ENCODE results near the gene IRF2BPL. TPM values are rescaled to one million over a fixed set of nuclear protein-coding genes. Genes with fewer than 3 reads are reported as not detected.

The IRF2BPL gene
- total and polyA plus RNA-seq, 9 of the 15 experiments (the other 6 are each of a cell fraction or from before 2014, with no cell fraction given): 0.52 to 21.6 (median 2.5) TPM

GRCh38 chr14:77040059-77040740, 11.7 kb upstream of the IRF2BPL start (continued):
- TF ChIP-seq CEBPZ (IDR thresholded peaks at IDR 0.05; ENCODE audit: borderline replicate concordance, low read depth, low read length) (no peak), STAT6 (CRISPR knock-in tag; IDR thresholded peaks at IDR 0.05) (no peak), SMAD3 (CRISPR knock-in tag; conservative IDR thresholded peaks at IDR 0.05) (no peak), ZFP36 (IDR thresholded peaks at IDR 0.05; ENCODE audit: low read depth, low read length, partially characterized antibody) (peak; percentile 9), DACH1 (IDR thresholded peaks at IDR 0.05; ENCODE audit: partially characterized antibody) (no peak), ZNF24 (IDR thresholded peaks at IDR 0.05) (no peak), MIER1 (IDR thresholded peaks at IDR 0.05; ENCODE audit: low read depth) (no peak), DIDO1 (tag; IDR thresholded peaks at IDR 0.05; ENCODE audit: low read depth) (no peak), ELF1 (tag; IDR thresholded peaks at IDR 0.05) (peak; percentile 42; the same call in 1 of the 2 replicates), U2AF1 (optimal IDR thresholded peaks at IDR 0.05; ENCODE audit: low read depth, low read length) (no peak), MAFK (IDR thresholded peaks at IDR 0.05; ENCODE audit: low read length) (no peak), MLX (CRISPR knock-in tag; conservative IDR thresholded peaks at IDR 0.05) (no peak), DPF2 (IDR thresholded peaks at IDR 0.05) (peak; percentile 75), OTX1 (CRISPR knock-in tag; IDR thresholded peaks at IDR 0.05) (no peak), ZBTB2 (IDR thresholded peaks at IDR 0.05) (0 out of 2 replicates have a peak, but pooled peaks have one; percentile 38), ZBTB1 (CRISPR knock-in tag; IDR thresholded peaks at IDR 0.05; ENCODE audit: borderline replicate concordance, low read depth) (no peak), POLR3G (IDR thresholded peaks at IDR 0.05; ENCODE audit: extremely low read depth, insufficient read length, insufficient replicate concordance) (no peak), ZNF584 (CRISPR knock-in tag; IDR thresholded peaks at IDR 0.05; ENCODE audit: low read depth) (no peak; the same call in 1 of the 2 replicates), RBM14 (IDR thresholded peaks at IDR 0.05; ENCODE audit: borderline replicate concordance, insufficient read depth, low read depth, low read length) (no peak)

All from K562 (cell line).